Brain microvascular endothelial cell (primary cell): ENCODE results near the gene SSNA1.

Experiments
- DNase-seq: peaks from one replicate; pipeline ENCODE4 v3.0.0-alpha.2; 2020
- H3K27ac ChIP-seq: fragments of 250-450 bp; sonication (Bioruptor Pico); 2 replicates; pipeline ENCODE4 v1.5.1; 2020; ENCODE audit warnings: mild to moderate bottlenecking, moderate library complexity
- H3K27me3 ChIP-seq: fragments of 250-450 bp; sonication (Bioruptor Pico); replicated peaks from 2 replicates; pipeline ENCODE4 v1.5.1; 2020; ENCODE audit warnings: mild to moderate bottlenecking
- H3K36me3 ChIP-seq: fragments of 250-450 bp; sonication (Bioruptor Pico); replicated peaks from 2 replicates; pipeline ENCODE4 v1.5.1; 2020; ENCODE audit warnings: mild to moderate bottlenecking
- H3K4me3 ChIP-seq: 2 replicates; pipeline ENCODE4 v1.5.1; 2011; ENCODE audit warnings: low read depth, mild to moderate bottlenecking, control low read depth, low read length, moderate library complexity
- CTCF ChIP-seq: IDR thresholded peaks from 2 replicates; pipeline ENCODE4 v1.5.1; 2011; ENCODE audit warnings: low read depth, mild to moderate bottlenecking, moderate library complexity, low read length, control low read depth, inconsistent platforms; ENCODE audit errors: missing control alignments
- in situ Hi-C: cut with HindIII; loops from 2 replicates; pipeline ENCODE4 v1.10.0; 2017; ENCODE audit warnings: low sequenced_read_pairs, low pct_ligation_motif_present

Gene SSNA1

GRCh38 chr9:137166380-137167229, 21.9 kb upstream of the SSNA1 start:
- H3K36me3 ChIP-seq = no peaks in the 10 kb centered on the region
- H3K27me3 ChIP-seq = peaks cover 91% of the 10 kb centered on the region
- in situ Hi-C loops = no loop called here
- no peak for TF ChIP-seq CTCF
- no peak for DNase-seq
- no peak overlapping the region for H3K27ac ChIP-seq
- no peak overlapping the region for H3K4me3 ChIP-seq

DNA sequence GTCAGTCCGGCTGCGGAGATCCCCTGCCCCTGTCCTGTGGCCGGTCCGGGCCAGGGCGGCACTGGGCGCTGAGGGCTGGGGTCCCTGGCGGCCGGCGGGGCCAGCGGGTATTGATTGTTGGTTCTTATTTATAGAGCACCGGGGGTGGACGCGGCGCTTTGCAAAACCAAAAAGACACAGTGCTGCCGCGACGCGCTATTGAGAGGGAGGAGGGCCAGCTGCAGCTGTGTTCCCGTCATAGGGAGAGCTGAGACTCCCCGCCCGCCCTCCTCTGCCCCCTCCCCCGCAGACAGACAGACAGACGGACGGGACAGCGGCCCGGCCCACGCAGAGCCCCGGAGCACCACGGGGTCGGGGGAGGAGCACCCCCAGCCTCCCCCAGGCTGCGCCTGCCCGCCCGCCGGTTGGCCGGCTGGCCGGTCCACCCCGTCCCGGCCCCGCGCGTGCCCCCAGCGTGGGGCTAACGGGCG, 21.2 kb upstream of the SSNA1 start:
- no peaks in the 10 kb centered on the region for H3K36me3 ChIP-seq
- DNase-seq = no peak
- peaks cover 88% of the 10 kb centered on the region for H3K27me3 ChIP-seq
- no peak for TF ChIP-seq CTCF
- H3K27ac ChIP-seq = no peak overlapping the region
- no peak overlapping the region for H3K4me3 ChIP-seq
- in situ Hi-C loops = no loop called here

DNA sequence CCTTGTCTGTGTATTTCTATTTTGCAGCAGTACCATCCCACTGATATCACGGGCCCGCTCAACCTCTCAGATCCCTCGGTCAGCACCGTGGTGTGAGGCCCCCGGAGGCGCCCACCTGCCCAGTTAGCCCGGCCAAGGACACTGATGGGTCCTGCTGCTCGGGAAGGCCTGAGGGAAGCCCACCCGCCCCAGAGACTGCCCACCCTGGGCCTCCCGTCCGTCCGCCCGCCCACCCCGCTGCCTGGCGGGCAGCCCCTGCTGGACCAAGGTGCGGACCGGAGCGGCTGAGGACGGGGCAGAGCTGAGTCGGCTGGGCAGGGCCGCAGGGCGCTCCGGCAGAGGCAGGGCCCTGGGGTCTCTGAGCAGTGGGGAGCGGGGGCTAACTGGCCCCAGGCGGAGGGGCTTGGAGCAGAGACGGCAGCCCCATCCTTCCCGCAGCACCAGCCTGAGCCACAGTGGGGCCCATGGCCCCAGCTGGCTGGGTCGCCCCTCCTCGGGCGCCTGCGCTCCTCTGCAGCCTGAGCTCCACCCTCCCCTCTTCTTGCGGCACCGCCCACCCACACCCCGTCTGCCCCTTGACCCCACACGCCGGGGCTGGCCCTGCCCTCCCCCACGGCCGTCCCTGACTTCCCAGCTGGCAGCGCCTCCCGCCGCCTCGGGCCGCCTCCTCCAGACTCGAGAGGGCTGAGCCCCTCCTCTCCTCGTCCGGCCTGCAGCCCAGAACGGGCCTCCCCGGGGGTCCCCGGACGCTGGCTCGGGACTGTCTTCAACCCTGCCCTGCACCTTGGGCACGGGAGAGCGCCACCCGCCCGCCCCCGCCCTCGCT, 20.5 kb upstream of the SSNA1 start:
- Histone ChIP-seq H3K4me3 (no peak overlapping the region), H3K27ac (no peak overlapping the region), H3K27me3 (peaks cover 81% of the 10 kb centered on the region), H3K36me3 (no peaks in the 10 kb centered on the region)
- no peak for TF ChIP-seq CTCF
- no peak for DNase-seq
- in situ Hi-C loops = no loop called here

GRCh38 chr9:137168573-137168903, 19.9 kb upstream of the SSNA1 start:
- no peak for TF ChIP-seq CTCF
- in situ Hi-C loops = no loop called here
- peaks cover 78% of the 10 kb centered on the region for H3K27me3 ChIP-seq

GRCh38 chr9:137168904-137169856, 19.3 kb upstream of the SSNA1 start:
- peak; percentile 7 for DNase-seq
- Histone ChIP-seq H3K27ac (no peak overlapping the region), H3K27me3 (peaks cover 75% of the 10 kb centered on the region), H3K36me3 (no peaks in the 10 kb centered on the region), H3K4me3 (no peak overlapping the region)
- in situ Hi-C loops = no loop called here
- TF ChIP-seq CTCF = no peak

More at GRCh38 chr9:137168573-137168903, 19.9 kb upstream of the SSNA1 start:
- no peak for DNase-seq
- no peak overlapping the region for H3K27ac ChIP-seq
- no peaks in the 10 kb centered on the region for H3K36me3 ChIP-seq
- no peak overlapping the region for H3K4me3 ChIP-seq
